ENCODE data around the gene CREB5. TPM values are rescaled to one million over a fixed set of nuclear protein-coding genes. Genes with fewer than 3 reads are reported as not detected.

Gene CREB5
- total and polyA plus RNA-seq, 2 experiments from 2014 or later: 2.4 to 4.4 TPM

- DNase-seq (ENCODE audit: low spot score) (no peak), ATAC-seq (no peak)
- H3K4me3 ChIP-seq: no peak overlapping the region
- no peaks in the 10 kb centered on the region for H3K79me2 ChIP-seq (replicated peaks; ENCODE audit: insufficient read depth)
- no peaks in the 10 kb centered on the region for H3K4me1 ChIP-seq (ENCODE audit: insufficient read depth)
- H2AFZ ChIP-seq: no peak overlapping the region
- no peak overlapping the region for H3K4me3 Mint-ChIP-seq
- no peaks in the 10 kb centered on the region for H3K36me3 ChIP-seq (ENCODE audit: insufficient read depth)
- H3F3A ChIP-seq (replicated peaks; ENCODE audit: low read depth): no peaks in the 10 kb centered on the region
- H3K27me3 ChIP-seq (ENCODE audit: insufficient read depth): no peaks in the 10 kb centered on the region
- H3K4me1 Mint-ChIP-seq: no peaks in the 10 kb centered on the region
- H3K9me3 Mint-ChIP-seq: no peaks in the 10 kb centered on the region
- H3K27ac Mint-ChIP-seq: no peak overlapping the region
- no peak overlapping the region for H3K27ac ChIP-seq (ENCODE audit: low read depth)
- no peaks in the 10 kb centered on the region for H4K20me1 ChIP-seq (replicated peaks; ENCODE audit: insufficient read depth)
- H3K27me3 Mint-ChIP-seq (ENCODE audit: insufficient read depth, low read depth, poor library complexity): no peaks in the 10 kb centered on the region
- no peaks in the 10 kb centered on the region for H3K36me3 Mint-ChIP-seq (ENCODE audit: low read depth)
- TF ChIP-seq CTCF (conservative IDR thresholded peaks at IDR 0.05; ENCODE audit: low read depth in 2 of 2) (no peak), REST (IDR thresholded peaks at IDR 0.05; ENCODE audit: unreplicated experiment) (no peak), EZH2phosphoT487 (IDR thresholded peaks at IDR 0.05; ENCODE audit: unreplicated experiment) (no peak), ETS1 (IDR thresholded peaks at IDR 0.05) (no peak), CREB1 (CRISPR knock-in tag; IDR thresholded peaks at IDR 0.05; ENCODE audit: low read depth) (no peak), JUNB (IDR thresholded peaks at IDR 0.05; ENCODE audit: unreplicated experiment) (no peak), NANOG (IDR thresholded peaks at IDR 0.05; ENCODE audit: borderline replicate concordance) (no peak), STAT1 (IDR thresholded peaks at IDR 0.05; ENCODE audit: unreplicated experiment) (no peak), EZH2 (IDR thresholded peaks at IDR 0.05; ENCODE audit: low read depth, unreplicated experiment) (no peak)
- H3K9me2 ChIP-seq (ENCODE audit: insufficient read depth): 0 out of 2 replicates have a peak, but pooled peaks cover 3% of the 10 kb centered on the region
- no peak overlapping the region for H3K4me2 ChIP-seq
Measured at GRCh38 chr7:28582226-28582625, 169.9 kb downstream of the CREB5 start.

GRCh38 chr7:28584235-28584634 is 171.9 kb downstream of the CREB5 start:
- TF ChIP-seq NANOG (IDR thresholded peaks at IDR 0.05; ENCODE audit: borderline replicate concordance): no peak
- no peak for TF ChIP-seq REST (IDR thresholded peaks at IDR 0.05; ENCODE audit: unreplicated experiment)
- Mint-ChIP-seq H3K9me3 (no peaks in the 10 kb centered on the region), H3K36me3 (ENCODE audit: low read depth) (no peaks in the 10 kb centered on the region), H3K27ac (no peak overlapping the region), H3K27me3 (ENCODE audit: insufficient read depth, low read depth, poor library complexity) (peaks cover 1% of the 10 kb centered on the region), H3K4me3 (no peak overlapping the region), H3K4me1 (no peaks in the 10 kb centered on the region)
- H3K27me3 ChIP-seq (ENCODE audit: insufficient read depth): no peaks in the 10 kb centered on the region
- 0 out of 2 replicates have a peak, but pooled peaks cover 3% of the 10 kb centered on the region for H3K9me2 ChIP-seq (ENCODE audit: insufficient read depth)
- H2AFZ ChIP-seq: no peak overlapping the region
- H3K4me3 ChIP-seq: no peak overlapping the region
- ATAC-seq: no peak
- H3K4me1 ChIP-seq (ENCODE audit: insufficient read depth): no peaks in the 10 kb centered on the region
- no peaks in the 10 kb centered on the region for H4K20me1 ChIP-seq (replicated peaks; ENCODE audit: insufficient read depth)
- no peak for DNase-seq (ENCODE audit: low spot score)
- no peak overlapping the region for H3K4me2 ChIP-seq
- H3K27ac ChIP-seq (ENCODE audit: low read depth): no peak overlapping the region
- no peaks in the 10 kb centered on the region for H3F3A ChIP-seq (replicated peaks; ENCODE audit: low read depth)
- no peaks in the 10 kb centered on the region for H3K36me3 ChIP-seq (ENCODE audit: insufficient read depth)
- H3K79me2 ChIP-seq (replicated peaks; ENCODE audit: insufficient read depth): no peaks in the 10 kb centered on the region
